Caco-2 (cell line): Measurements from ENCODE around the gene ATOSB. TPM values are rescaled to one million over a fixed set of nuclear protein-coding genes. Genes with fewer than 3 reads are reported as not detected.

ENCODE experiments used
- BruUV-seq: library from RNA; stranded (reverse); fragments of 400-500 nt; replicated peaks from 2 replicates; lab custom pipeline; 2021; lab: Mats Ljungman, UMichigan
- CTCF ChIA-PET: fragments of 300-600 bp; sonication (Branson Sonifier 250); formaldehyde crosslinking; loops from one replicate; lab custom pipeline; 2022; ENCODE audit warnings: antibody characterized with exemption; lab: Charles Lee
- POLR2A ChIA-PET: fragments of 300-600 bp; sonication (Branson Sonifier 250); formaldehyde crosslinking; loops from one replicate; lab custom pipeline; 2022; ENCODE audit warnings: antibody characterized with exemption; lab: Charles Lee
- DNase-seq, 2 experiments: peaks; one replicate each; pipeline versions ENCODE4 v3.0.0 to v3.0.0-alpha.2; 2020 to 2022
- H3K27me3 ChIP-seq: replicated peaks from 2 replicates; pipeline ENCODE4 v1.6.0; 2011; ENCODE audit warnings: low read length; ENCODE audit not compliant: control insufficient read depth, insufficient read depth
- H3K36me3 ChIP-seq: 2 replicates; pipeline ENCODE4 v1.5.1; 2011; ENCODE audit warnings: low read length; ENCODE audit not compliant: control insufficient read depth, insufficient read depth
- H3K4me1 ChIP-seq: fragments of 250-450 bp; sonication (Bioruptor Pico); 2 replicates; pipeline ENCODE4 v1.5.1; 2020; ENCODE audit warnings: mild to moderate bottlenecking
- H3K4me3 ChIP-seq: 2 replicates; pipeline ENCODE4 v1.5.1; 2011; ENCODE audit warnings: low read depth, mild to moderate bottlenecking, control low read depth, low read length
- H3K9me3 ChIP-seq: fragments of 250-450 bp; sonication (Bioruptor Pico); 2 replicates; pipeline ENCODE4 v1.5.1; 2020; ENCODE audit warnings: mild to moderate bottlenecking, moderate library complexity
- H3K27ac Mint-ChIP-seq: one replicate; pipeline ENCODE4 v1.8.0; 2022; ENCODE audit warnings: mixed read lengths; ENCODE audit not compliant: unreplicated experiment
- H3K27me3 Mint-ChIP-seq: one replicate; pipeline ENCODE4 v1.8.0; 2022; ENCODE audit warnings: mixed read lengths; ENCODE audit not compliant: insufficient read depth, unreplicated experiment
- H3K36me3 Mint-ChIP-seq: one replicate; pipeline ENCODE4 v1.8.0; 2022; ENCODE audit warnings: mild to moderate bottlenecking, mixed read lengths; ENCODE audit not compliant: insufficient read depth, unreplicated experiment
- H3K4me1 Mint-ChIP-seq: one replicate; pipeline ENCODE4 v1.8.0; 2022; ENCODE audit warnings: low read depth, mixed read lengths; ENCODE audit not compliant: unreplicated experiment
- H3K4me3 Mint-ChIP-seq: one replicate; pipeline ENCODE4 v1.8.0; 2022; ENCODE audit warnings: mild to moderate bottlenecking, moderate library complexity, mixed read lengths; ENCODE audit not compliant: unreplicated experiment
- H3K9me3 Mint-ChIP-seq: one replicate; pipeline ENCODE4 v1.8.0; 2022; ENCODE audit warnings: mixed read lengths; ENCODE audit not compliant: unreplicated experiment
- intact Hi-C: fragments of 100-400 bp; cut with micrococcal nuclease; formaldehyde crosslinking; loops from one replicate; pipeline ENCODE4 v1.10.0; 2022; ENCODE audit not compliant: unreplicated experiment
- total RNA-seq: library from RNA; stranded (reverse); gene quantifications from 2 replicates; pipeline ENCODE4 v1.2.3, GENCODE V29; 2022
- TF ChIP-seq, protein P1 (sequence below), 2 experiments: fragments of 200-600 bp in 1 of 2; IDR thresholded peaks; 1 replicate in 1 of 2; 2 replicates in 1 of 2; pipeline versions ENCODE4 v1.5.1 to v1.8.0; 2011 to 2022; ENCODE audit warnings: antibody characterized with exemption in 1 of 2, control low read depth in 1 of 2, inconsistent platforms in 1 of 2, low read depth in 1 of 2, low read length in 1 of 2, mild to moderate bottlenecking in 1 of 2, moderate library complexity in 1 of 2; ENCODE audit not compliant: insufficient read depth in 1 of 2, severe bottlenecking in 1 of 2, unreplicated experiment in 1 of 2

The ATOSB gene
- total RNA-seq, 1 experiment from 2014 or later: 5.8 TPM

DNA sequence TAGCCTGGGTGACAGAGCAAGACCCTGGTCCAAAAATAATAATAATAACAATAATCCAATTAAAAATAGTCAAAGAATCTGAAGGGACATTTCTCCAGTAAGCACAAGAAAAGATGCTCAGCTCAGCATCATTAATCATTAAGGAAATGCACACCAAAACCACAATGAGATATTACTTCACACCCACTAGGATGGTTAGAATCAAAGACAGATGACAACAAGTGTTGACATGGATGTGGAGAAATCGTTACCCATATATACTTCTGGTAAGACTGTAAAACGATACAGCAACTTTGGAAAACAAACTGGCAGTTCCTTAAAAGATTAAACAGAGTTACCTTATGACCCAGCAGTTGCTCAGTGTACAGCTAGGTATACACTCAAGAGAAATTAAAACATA lies 30.6 kb downstream of the ATOSB start:
- intact Hi-C loops: no loop called here
- CTCF ChIA-PET: no interaction called here

DNA sequence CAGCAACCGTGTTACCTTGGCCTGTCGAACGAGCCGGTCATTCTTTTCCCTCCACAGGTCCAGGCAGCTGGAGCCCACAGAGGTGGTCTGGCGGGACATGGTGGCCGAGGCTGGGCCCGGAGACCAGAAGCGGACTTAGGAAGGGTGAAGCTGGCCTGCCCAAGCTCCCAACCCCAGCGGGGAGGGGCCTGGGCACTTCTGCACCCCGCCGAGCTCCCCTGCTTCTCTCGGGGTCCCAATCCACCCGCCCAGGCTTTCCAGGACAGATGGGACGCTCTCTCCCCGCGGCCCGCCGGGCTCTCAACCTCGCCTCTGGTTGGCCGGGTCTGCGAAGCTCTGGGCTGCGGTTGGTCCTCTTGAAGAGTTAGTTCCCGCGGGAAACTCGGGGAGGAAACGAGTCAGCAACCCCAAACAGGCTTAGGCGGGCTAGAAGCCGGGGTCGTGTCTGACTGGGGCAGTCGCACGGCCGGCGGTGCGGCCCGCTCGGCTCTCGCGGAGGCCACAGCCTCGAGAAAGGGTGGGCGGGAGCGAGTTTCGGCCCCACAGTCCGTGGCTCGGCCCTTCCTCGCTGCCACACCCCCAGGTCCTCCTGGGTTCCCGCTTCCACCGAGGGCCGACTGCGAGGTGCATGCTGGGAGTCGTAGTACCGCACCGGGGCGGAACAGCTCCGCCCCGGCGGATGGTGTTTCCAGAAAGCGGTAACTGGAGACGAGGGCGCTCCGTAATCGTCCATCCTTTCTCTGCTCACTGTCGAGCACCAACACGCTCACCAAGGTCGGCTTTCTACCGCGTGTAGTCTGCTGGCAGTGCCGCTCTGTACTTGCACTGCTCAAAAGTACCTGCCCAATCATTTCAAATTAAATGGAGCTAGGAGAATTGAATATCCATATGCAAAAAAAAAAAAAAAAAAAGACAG lies 36.0 kb downstream of the ATOSB start, which contains the start of gene FANCG:
Gene FANCG, minus strand, starts transcription at position 517 of the 916 bp plus-strand sequence. Its CDS starts 418 bp downstream, at position 99.
- Mint-ChIP-seq H3K27me3 (no peaks in the 10 kb centered on the region), H3K9me3 (no peaks in the 10 kb centered on the region), H3K4me3 (peak within 1 kb of the TSS; percentile 86), H3K36me3 (peaks cover 31% of the 10 kb centered on the region), H3K4me1 (peaks cover 7% of the 10 kb centered on the region), H3K27ac (peak within 1 kb of the TSS; percentile 87)
- Histone ChIP-seq H3K36me3 (peaks cover 2% of the 10 kb centered on the region; the same call in 1 of the 2 replicates), H3K27me3 (no peaks in the 10 kb centered on the region), H3K4me1 (peaks cover 10% of the 10 kb centered on the region; the same call in 1 of the 2 replicates), H3K9me3 (no peaks in the 10 kb centered on the region), H3K4me3 (peak within 1 kb of the TSS; percentile 88)
- ChIA-PET POLR2A (interaction anchor here (1.0 to 2.2 kb wide), 4 partner anchors 8 to 90 kb away, joined by 3 to 14 read pairs (median 6); partner anchors contain the start of genes ATOSB, DNAJB5, STOML2 and VCP), CTCF (interaction anchor here (0.6 to 1.6 kb wide), 6 partner anchors 10 to 554 kb away, joined by 3 to 10 read pairs (median 7); partner anchors contain the start of genes PIGO and STOML2)
- TF ChIP-seq, protein P1, sequence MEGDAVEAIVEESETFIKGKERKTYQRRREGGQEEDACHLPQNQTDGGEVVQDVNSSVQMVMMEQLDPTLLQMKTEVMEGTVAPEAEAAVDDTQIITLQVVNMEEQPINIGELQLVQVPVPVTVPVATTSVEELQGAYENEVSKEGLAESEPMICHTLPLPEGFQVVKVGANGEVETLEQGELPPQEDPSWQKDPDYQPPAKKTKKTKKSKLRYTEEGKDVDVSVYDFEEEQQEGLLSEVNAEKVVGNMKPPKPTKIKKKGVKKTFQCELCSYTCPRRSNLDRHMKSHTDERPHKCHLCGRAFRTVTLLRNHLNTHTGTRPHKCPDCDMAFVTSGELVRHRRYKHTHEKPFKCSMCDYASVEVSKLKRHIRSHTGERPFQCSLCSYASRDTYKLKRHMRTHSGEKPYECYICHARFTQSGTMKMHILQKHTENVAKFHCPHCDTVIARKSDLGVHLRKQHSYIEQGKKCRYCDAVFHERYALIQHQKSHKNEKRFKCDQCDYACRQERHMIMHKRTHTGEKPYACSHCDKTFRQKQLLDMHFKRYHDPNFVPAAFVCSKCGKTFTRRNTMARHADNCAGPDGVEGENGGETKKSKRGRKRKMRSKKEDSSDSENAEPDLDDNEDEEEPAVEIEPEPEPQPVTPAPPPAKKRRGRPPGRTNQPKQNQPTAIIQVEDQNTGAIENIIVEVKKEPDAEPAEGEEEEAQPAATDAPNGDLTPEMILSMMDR (IDR thresholded peaks at IDR 0.05; ENCODE audit: insufficient read depth in 1 of 2, low read depth in 1 of 2, low read length in 1 of 2, severe bottlenecking in 1 of 2, unreplicated experiment in 1 of 2): no peak
- BruUV-seq: no TSS peak
- intact Hi-C loops: loop anchor here (1.0 kb wide), 2 partner anchors 7 to 17 kb away; partner anchors contain the start of genes PIGO and VCP
- DNase-seq: peak; percentile 92 to 93

More for the DNA sequence above, 30.6 kb downstream of the ATOSB start:
- POLR2A ChIA-PET: no interaction called here
- Mint-ChIP-seq H3K36me3 (peaks cover 3% of the 10 kb centered on the region), H3K27ac (no peak overlapping the region), H3K27me3 (no peaks in the 10 kb centered on the region), H3K4me1 (no peaks in the 10 kb centered on the region), H3K4me3 (no peak overlapping the region), H3K9me3 (no peaks in the 10 kb centered on the region)
- no peak for DNase-seq
- no peaks in the 10 kb centered on the region for H3K36me3 ChIP-seq
- TF ChIP-seq, protein P1 (IDR thresholded peaks at IDR 0.05; ENCODE audit: insufficient read depth in 1 of 2, low read depth in 1 of 2, low read length in 1 of 2, severe bottlenecking in 1 of 2, unreplicated experiment in 1 of 2): no peak
- H3K4me3 ChIP-seq: no peak overlapping the region
- H3K4me1 ChIP-seq: no peaks in the 10 kb centered on the region
- H3K9me3 ChIP-seq: no peaks in the 10 kb centered on the region
- no TSS peak for BruUV-seq
- no peaks in the 10 kb centered on the region for H3K27me3 ChIP-seq

DNA sequence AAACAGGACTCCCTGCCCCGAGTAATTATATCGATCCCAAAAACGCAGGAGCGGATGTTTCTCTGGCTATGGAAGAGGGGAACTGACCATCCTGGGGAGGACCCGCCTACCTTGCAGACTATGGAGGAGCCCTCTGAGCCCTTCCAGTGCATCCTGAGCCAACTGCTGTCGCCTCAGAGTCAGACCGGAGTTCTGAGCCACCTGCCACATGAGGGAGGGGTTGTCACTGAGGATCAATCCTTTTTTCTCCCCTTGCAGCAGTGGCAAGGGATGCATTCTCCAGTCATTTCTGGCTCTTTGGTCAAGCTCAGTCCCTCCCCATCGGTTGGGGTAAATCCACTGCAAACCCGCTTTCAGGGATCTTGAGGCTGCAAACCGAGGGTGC lies 36.6 kb downstream of the ATOSB start:
- Histone ChIP-seq H3K4me1 (peaks cover 10% of the 10 kb centered on the region; the same call in 1 of the 2 replicates), H3K4me3 (peak overlapping the region; percentile 88), H3K27me3 (no peaks in the 10 kb centered on the region), H3K9me3 (no peaks in the 10 kb centered on the region), H3K36me3 (peaks cover 2% of the 10 kb centered on the region; the same call in 1 of the 2 replicates)
- intact Hi-C loops: loop anchor here (1.0 kb wide), 1 partner anchor 17 kb away; the partner anchor contains the start of gene PIGO
- H3K4me1 Mint-ChIP-seq: peaks cover 7% of the 10 kb centered on the region
- peak overlapping the region; percentile 87 for H3K27ac Mint-ChIP-seq
- peaks cover 31% of the 10 kb centered on the region for H3K36me3 Mint-ChIP-seq
- no peaks in the 10 kb centered on the region for H3K9me3 Mint-ChIP-seq
- no peak for DNase-seq
- H3K27me3 Mint-ChIP-seq: no peaks in the 10 kb centered on the region
- ChIA-PET POLR2A (interaction anchor here (1.0 to 2.2 kb wide), 4 partner anchors 7 to 90 kb away, joined by 3 to 14 read pairs (median 6); partner anchors contain the start of genes ATOSB, DNAJB5, STOML2 and VCP), CTCF (interaction anchor here (1.0 to 1.6 kb wide), 4 partner anchors 18 to 179 kb away, joined by 4 to 10 read pairs (median 7); partner anchors contain the start of genes PIGO and STOML2)
- TF ChIP-seq, protein P1 (IDR thresholded peaks at IDR 0.05; ENCODE audit: insufficient read depth in 1 of 2, low read depth in 1 of 2, low read length in 1 of 2, severe bottlenecking in 1 of 2, unreplicated experiment in 1 of 2): no peak
- H3K4me3 Mint-ChIP-seq: peak overlapping the region; percentile 86
- BruUV-seq: TSS peak; percentile 43
